Erythroblast (primary cell): Measurements from ENCODE around the gene MYBPH.

Source experiments
- GATA1 ChIP-seq: IDR thresholded peaks from 2 replicates; pipeline ENCODE4 v1.6.1; 2011; ENCODE audit warnings: low read depth, mild to moderate bottlenecking, control low read depth, low read length, moderate library complexity
- POLR2A ChIP-seq: IDR thresholded peaks from 2 replicates; pipeline ENCODE4 v1.6.1; 2011; ENCODE audit warnings: mild to moderate bottlenecking, low read length

GRCh38 chr1:203217668-203218067, 42.0 kb upstream of the MYBPH start:
- TF ChIP-seq POLR2A (no peak), GATA1 (no peak)
